HepG2 (cell line): ENCODE measurements around the gene WDR70. TPM values are rescaled to one million over a fixed set of nuclear protein-coding genes. Genes with fewer than 3 reads are reported as not detected.
A peak's percentile ranks its signal among the peaks of the same experiment; 100 is the strongest.

Experiments used
- ATAC-seq: fragments of 200-7000 bp; cut with Tn5 transposase; 3 replicates; pipeline ENCODE4 v1.9.1; 2020; ENCODE audit warnings: mild to moderate bottlenecking, moderate library complexity
- BruUV-seq: library from RNA; stranded (reverse); fragments of 400-500 nt; replicated peaks from 2 replicates; lab custom pipeline; 2021; lab: Mats Ljungman, UMichigan
- CTCF ChIA-PET: fragments of 300-600 bp; formaldehyde crosslinking; extraction: SDS; loops from one replicate; lab custom pipeline; 2021; ENCODE audit warnings: low total read pairs, inconsistent platforms, low intra/inter-chr PET ratio; lab: Yijun Ruan, JAX
- POLR2A ChIA-PET: fragments of 350-600 bp; sonication (Branson Sonifier 250); formaldehyde crosslinking; loops from one replicate; lab custom pipeline; 2020; ENCODE audit warnings: antibody characterized with exemption, inconsistent platforms; lab: Yijun Ruan, JAX
- DNase-seq: peaks from one replicate; pipeline ENCODE4 v3.0.0-alpha.2; 2015; ENCODE audit warnings: low spot score
- FAIRE-seq: peaks from 3 replicates; lab custom pipeline; 2011; peaks lifted over from hg19 to GRCh38; lab: Jason Lieb, UNC
- H2AFZ ChIP-seq: one replicate; pipeline ENCODE4 v1.6.1; 2011; ENCODE audit warnings: low read length, inconsistent platforms
- H3K27ac ChIP-seq: fragments of 300-600 bp; 3 replicates; pipeline ENCODE4 v1.8.0; 2011; ENCODE audit warnings: mixed run types, mild to moderate bottlenecking, mixed read lengths, low read length, inconsistent platforms; ENCODE audit not compliant: insufficient read depth; ENCODE audit errors: extremely low read length
- H3K27me3 ChIP-seq, 2 experiments: fragments of 200-600 bp in 1 of 2; 2 replicates in 1 of 2; 3 replicates in 1 of 2; pipeline versions ENCODE4 v1.6.0 to v1.8.0; 2011; ENCODE audit warnings: low read length in 2 of 2, mild to moderate bottlenecking in 2 of 2, moderate library complexity in 2 of 2, inconsistent platforms in 1 of 2; ENCODE audit not compliant: insufficient read depth in 2 of 2, control insufficient read depth in 1 of 2
- H3K36me3 ChIP-seq, 2 experiments: fragments of 200-600 bp in 1 of 2; replicated peaks in 1 of 2; 2 replicates in 1 of 2; 3 replicates in 1 of 2; pipeline versions ENCODE4 v1.5.1 to v1.8.0; 2011; ENCODE audit warnings: low read length in 2 of 2, inconsistent platforms in 1 of 2; ENCODE audit not compliant: insufficient read depth in 2 of 2, control insufficient read depth in 1 of 2
- H3K4me1 ChIP-seq: 2 replicates; pipeline ENCODE4 v1.5.1; 2012; ENCODE audit warnings: low read length, inconsistent platforms; ENCODE audit not compliant: insufficient read depth
- H3K4me2 ChIP-seq: 2 replicates; pipeline ENCODE4 v1.6.0; 2011; ENCODE audit warnings: low read depth, low read length, inconsistent platforms
- H3K4me3 ChIP-seq, 3 experiments: fragments of 200-600 bp in 1 of 3; sonication (generic), shearing (Covaris generic) in 1 of 3; replicated peaks in 1 of 3; 2 replicates each; pipeline ENCODE4 v1.5.1; 2011 to 2016; ENCODE audit warnings: low read length in 3 of 3, inconsistent platforms in 2 of 3, low read depth in 2 of 3, mild to moderate bottlenecking in 2 of 3, control low read depth in 1 of 3, mixed read lengths in 1 of 3; ENCODE audit not compliant: insufficient read depth in 1 of 3
- H3K79me2 ChIP-seq: one replicate; pipeline ENCODE4 v1.6.1; 2011; ENCODE audit warnings: low read length, inconsistent platforms; ENCODE audit not compliant: insufficient read depth
- H3K9ac ChIP-seq: 2 replicates; pipeline ENCODE4 v1.6.0; 2011; ENCODE audit warnings: mild to moderate bottlenecking, low read depth, low read length, inconsistent platforms; ENCODE audit not compliant: insufficient read depth
- H3K9me3 ChIP-seq: 2 replicates; pipeline ENCODE4 v1.5.1; 2012; ENCODE audit warnings: mild to moderate bottlenecking, low read length
- H4K20me1 ChIP-seq: 2 replicates; pipeline ENCODE4 v1.6.0; 2011; ENCODE audit warnings: inconsistent platforms, mild to moderate bottlenecking, low read length, moderate library complexity; ENCODE audit not compliant: insufficient read depth
- ATF5 ChIP-seq: sonication (generic); formaldehyde crosslinking; IDR thresholded peaks from 2 replicates; pipeline ENCODE4 v1.4.0; 2020; ENCODE audit warnings: mild to moderate bottlenecking, low read depth, missing genetic modification reagents
- LRRFIP1 ChIP-seq: sonication (generic); formaldehyde crosslinking; conservative IDR thresholded peaks from 2 replicates; pipeline ENCODE4 v1.4.0; 2020; ENCODE audit warnings: missing genetic modification reagents
- MAFF ChIP-seq: IDR thresholded peaks from 2 replicates; pipeline ENCODE4 v1.6.1; 2011; ENCODE audit warnings: low read depth, low read length, improper control_type of control experiment
- MAFK ChIP-seq, 2 experiments: IDR thresholded peaks in 1 of 2; conservative IDR thresholded peaks in 1 of 2; 2 replicates each; pipeline ENCODE4 v1.6.1; 2011; ENCODE audit warnings: improper control_type of control experiment in 2 of 2, low read length in 2 of 2
- MTA1 ChIP-seq: sonication (generic); formaldehyde crosslinking; IDR thresholded peaks from 2 replicates; pipeline ENCODE4 v1.4.0; 2020; ENCODE audit warnings: missing genetic modification reagents, mild to moderate bottlenecking, borderline replicate concordance
- POLR2G ChIP-seq: fragments of 200-400 bp; formaldehyde crosslinking; IDR thresholded peaks from 2 replicates; pipeline ENCODE4 v1.6.1; 2018; ENCODE audit warnings: mild to moderate bottlenecking, low read depth, low read length, moderate library complexity
- SP2 ChIP-seq: sonication (generic); formaldehyde crosslinking; IDR thresholded peaks from 2 replicates; pipeline ENCODE4 v1.5.1; 2020; ENCODE audit warnings: mild to moderate bottlenecking, missing genetic modification reagents
- STAT5B ChIP-seq: sonication (generic); formaldehyde crosslinking; IDR thresholded peaks from 2 replicates; pipeline ENCODE4 v1.4.0; 2020; ENCODE audit warnings: missing genetic modification reagents
- ZNF263 ChIP-seq: sonication (generic); formaldehyde crosslinking; IDR thresholded peaks from 2 replicates; pipeline ENCODE4 v1.4.0; 2020; ENCODE audit warnings: missing genetic modification reagents
- ZNF558 ChIP-seq: sonication (generic); formaldehyde crosslinking; IDR thresholded peaks from 2 replicates; pipeline ENCODE4 v1.9.0; 2022; ENCODE audit warnings: mild to moderate bottlenecking, missing genetic modification reagents, borderline replicate concordance
- ZNF687 ChIP-seq: sonication (generic); formaldehyde crosslinking; IDR thresholded peaks from 2 replicates; pipeline ENCODE4 v1.5.1; 2020; ENCODE audit warnings: mild to moderate bottlenecking, missing genetic modification reagents, moderate library complexity
- WGBS: methylation state at CpG from one replicate; pipeline ENCODE4 v1.1.6; 2017; ENCODE audit warnings: low lambda C conversion rate; 5-methylcytosine and 5-hydroxymethylcytosine counted together
- in situ Hi-C: cut with HindIII; loops from 2 replicates; pipeline ENCODE4 v1.10.0; 2017; ENCODE audit warnings: low pct_unique_long_range_greater_than_20kb; ENCODE audit not compliant: extremely low pct_ligation_motif_present
- intact Hi-C: fragments of 100-400 bp; cut with micrococcal nuclease; formaldehyde crosslinking; loops from one replicate; pipeline ENCODE4 v1.10.0; 2022; ENCODE audit not compliant: unreplicated experiment
- polyA plus RNA-seq, 8 experiments: library from polyadenylated mRNA; depleted of rRNA in 3 of 8; stranded (reverse) in 7 of 8; unstranded in 1 of 8; fragments of >200 nt; fragmentation: Illumina TruSeq in 4 of 8; extraction: Trizol in 4 of 8; gene quantifications; 2 replicates each; pipeline versions ENCODE4 v1.2.1 to v1.2.3, GENCODE V29; 2011 to 2016; ENCODE audit warnings: low read depth in 4 of 8, missing spikeins in 1 of 8, mixed read lengths in 1 of 8; ENCODE audit not compliant: insufficient read depth in 1 of 8
- total RNA-seq, 5 experiments: library from RNA; depleted of rRNA; stranded (reverse); fragments of >200 nt; fragmentation: Illumina TruSeq; extraction: Trizol; gene quantifications; 2 replicates each; pipeline ENCODE4 v1.2.3, GENCODE V29; 2016; ENCODE audit warnings: low read depth in 1 of 5

Gene WDR70
- total and polyA plus RNA-seq, 2 of the 13 experiments (the other 11 are each of a cell fraction or from before 2014, with no cell fraction given), result 14.6 to 30.6 TPM

- DNase-seq (no peak), FAIRE-seq (no peak), ATAC-seq (no peak)
- in situ Hi-C loops (no loop called here), intact Hi-C loops (no loop called here)
- TF ChIP-seq STAT5B (CRISPR knock-in tag) (no peak), SP2 (CRISPR knock-in tag) (no peak), MAFF (peak; percentile 83), MAFK (conservative IDR thresholded peaks at IDR 0.05 in 1 of 2, IDR thresholded peaks at IDR 0.05 in 1 of 2; ENCODE audit: low read length in 2 of 2) (peak; percentile 76 to 91), LRRFIP1 (CRISPR knock-in tag) (no peak)
- no peaks in the 10 kb centered on the region for H3K9me3 ChIP-seq
- 90% methylated on average over 2 of the region's 2 CpGs for WGBS
- no TSS peak for BruUV-seq
- POLR2A ChIA-PET, result no interaction called here
- CTCF ChIA-PET, result no interaction called here
- no peak overlapping the region for H3K27ac ChIP-seq
- H3K27me3 ChIP-seq, result no peaks in the 10 kb centered on the region
- no peak overlapping the region for H3K4me2 ChIP-seq
- H3K9ac ChIP-seq, result no peak overlapping the region
- no peaks in the 10 kb centered on the region for H3K36me3 ChIP-seq
- H3K4me3 ChIP-seq, result no peak overlapping the region
- H3K79me2 ChIP-seq, result no peaks in the 10 kb centered on the region
- H2AFZ ChIP-seq, result no peak overlapping the region
- no peaks in the 10 kb centered on the region for H4K20me1 ChIP-seq
- no peaks in the 10 kb centered on the region for H3K4me1 ChIP-seq
Observed at GRCh38 chr5:37565062-37565670, 186.0 kb downstream of the WDR70 start.

GRCh38 chr5:37567566-37567965 is 188.4 kb downstream of the WDR70 start:
- WGBS, result 93% methylated on average over 3 of the region's 3 CpGs
- FAIRE-seq (no peak), ATAC-seq (no peak), DNase-seq (no peak)
- H3K79me2 ChIP-seq, result no peaks in the 10 kb centered on the region
- no peak overlapping the region for H3K9ac ChIP-seq
- ChIA-PET CTCF (no interaction called here), POLR2A (no interaction called here)
- H3K4me1 ChIP-seq, result no peaks in the 10 kb centered on the region
- H3K4me3 ChIP-seq, result no peak overlapping the region
- no TSS peak for BruUV-seq
- intact Hi-C loops, result no loop called here
- H3K4me2 ChIP-seq, result no peak overlapping the region
- no peak overlapping the region for H2AFZ ChIP-seq
- H3K36me3 ChIP-seq, result no peaks in the 10 kb centered on the region
- no peaks in the 10 kb centered on the region for H3K27me3 ChIP-seq
- no peaks in the 10 kb centered on the region for H3K9me3 ChIP-seq
- H4K20me1 ChIP-seq, result no peaks in the 10 kb centered on the region
- in situ Hi-C loops, result no loop called here
- H3K27ac ChIP-seq, result no peak overlapping the region
- TF ChIP-seq MTA1 (CRISPR knock-in tag) (no peak), ZNF263 (CRISPR knock-in tag) (no peak), ZNF558 (CRISPR knock-in tag) (no peak), POLR2G (no peak), ATF5 (CRISPR knock-in tag) (no peak), ZNF687 (no peak)
